Measurements from ENCODE around the gene WASF3.

GRCh38 chr13:26680123-26680450 lies 122.6 kb downstream of the WASF3 start:
- no peak for TF ChIP-seq GATA2 (IDR thresholded peaks at IDR 0.05; ENCODE audit: low read depth, low read length)
- TF ChIP-seq GATA3 (IDR thresholded peaks at IDR 0.05; ENCODE audit: low read depth, low read length): no peak
